Astrocyte (in vitro differentiated cells and primary cell): ENCODE results near the gene SOS2. TPM values are rescaled to one million over a fixed set of nuclear protein-coding genes. Genes with fewer than 3 reads are reported as not detected.

Experiments used
- DNase-seq: peaks from one replicate; pipeline ENCODE4 v3.0.0-alpha.2; 2010; ENCODE audit warnings: low read depth
- FAIRE-seq: peaks from 2 replicates; lab custom pipeline; 2011; peaks lifted over from hg19 to GRCh38; lab: Jason Lieb, UNC
- H2AFZ ChIP-seq: 2 replicates; pipeline ENCODE4 v1.6.0; 2012; ENCODE audit warnings: low read depth, low read length, inconsistent platforms
- H3K27ac ChIP-seq: 2 replicates; pipeline ENCODE4 v1.5.1; 2011; ENCODE audit warnings: low read depth, low read length, inconsistent platforms
- H3K27me3 ChIP-seq: 2 replicates; pipeline ENCODE4 v1.6.0; 2011; ENCODE audit warnings: low read length, inconsistent platforms; ENCODE audit not compliant: insufficient read depth
- H3K36me3 ChIP-seq: 2 replicates; pipeline ENCODE4 v1.5.1; 2011; ENCODE audit warnings: low read length, inconsistent platforms; ENCODE audit not compliant: insufficient read depth
- H3K4me1 ChIP-seq: 2 replicates; pipeline ENCODE4 v1.5.1; 2011; ENCODE audit warnings: low read length, inconsistent platforms; ENCODE audit not compliant: insufficient read depth
- H3K4me2 ChIP-seq: 2 replicates; pipeline ENCODE4 v1.6.0; 2012; ENCODE audit warnings: low read length, inconsistent platforms
- H3K4me3 ChIP-seq: 2 replicates; pipeline ENCODE4 v1.5.1; 2011; ENCODE audit warnings: low read depth, mild to moderate bottlenecking, low read length, inconsistent platforms; ENCODE audit not compliant: insufficient read depth
- H3K79me2 ChIP-seq: 2 replicates; pipeline ENCODE4 v1.6.0; 2012; ENCODE audit warnings: mild to moderate bottlenecking, low read length, inconsistent platforms; ENCODE audit not compliant: insufficient read depth
- H3K9ac ChIP-seq: 2 replicates; pipeline ENCODE4 v1.6.0; 2012; ENCODE audit warnings: mild to moderate bottlenecking, low read length, inconsistent platforms
- H3K9me3 ChIP-seq: 2 replicates; pipeline ENCODE4 v1.5.1; 2012; ENCODE audit warnings: low read depth, mild to moderate bottlenecking, low read length, inconsistent platforms; ENCODE audit not compliant: insufficient read depth
- H4K20me1 ChIP-seq: 2 replicates; pipeline ENCODE4 v1.6.0; 2012; ENCODE audit warnings: low read length, inconsistent platforms; ENCODE audit not compliant: insufficient read depth
- H3K27ac Mint-ChIP-seq: one replicate; pipeline ENCODE4 v1.8.0; 2021; ENCODE audit warnings: mild to moderate bottlenecking, mixed read lengths; ENCODE audit not compliant: unreplicated experiment
- H3K27me3 Mint-ChIP-seq: one replicate; pipeline ENCODE4 v1.8.0; 2021; ENCODE audit warnings: low read depth, mixed read lengths; ENCODE audit not compliant: unreplicated experiment
- H3K36me3 Mint-ChIP-seq: one replicate; pipeline ENCODE4 v1.8.0; 2021; ENCODE audit warnings: low read depth, mixed read lengths; ENCODE audit not compliant: unreplicated experiment
- H3K4me1 Mint-ChIP-seq: one replicate; pipeline ENCODE4 v1.8.0; 2021; ENCODE audit warnings: low read depth, mixed read lengths; ENCODE audit not compliant: unreplicated experiment
- H3K4me3 Mint-ChIP-seq: one replicate; pipeline ENCODE4 v1.8.0; 2021; ENCODE audit warnings: mild to moderate bottlenecking, moderate library complexity, mixed read lengths; ENCODE audit not compliant: unreplicated experiment
- H3K9me3 Mint-ChIP-seq: one replicate; pipeline ENCODE4 v1.8.0; 2021; ENCODE audit warnings: mild to moderate bottlenecking, mixed read lengths; ENCODE audit not compliant: unreplicated experiment
- EZH2 ChIP-seq: IDR thresholded peaks from 2 replicates; pipeline ENCODE4 v1.6.1; 2012; ENCODE audit warnings: mild to moderate bottlenecking, low read length, inconsistent platforms; ENCODE audit not compliant: insufficient read depth
- total RNA-seq: library from RNA; stranded (reverse); gene quantifications from 2 replicates; pipeline ENCODE4 v1.2.1, GENCODE V29; 2021
- TF ChIP-seq, protein P1 (sequence below): IDR thresholded peaks from 2 replicates; pipeline ENCODE4 v1.5.1; 2011; ENCODE audit warnings: low read depth, mild to moderate bottlenecking, inconsistent platforms, low read length, moderate library complexity; ENCODE audit not compliant: insufficient read depth

The SOS2 gene
- total RNA-seq, 1 donor from 2014 or later: 18.3 TPM

- H3K79me2 ChIP-seq: no peaks in the 10 kb centered on the region
- no peak overlapping the region for H3K9ac ChIP-seq
- H3K9me3 ChIP-seq: no peaks in the 10 kb centered on the region
- no peaks in the 10 kb centered on the region for H3K36me3 Mint-ChIP-seq
- no peak for TF ChIP-seq EZH2
- TF ChIP-seq, protein P1, sequence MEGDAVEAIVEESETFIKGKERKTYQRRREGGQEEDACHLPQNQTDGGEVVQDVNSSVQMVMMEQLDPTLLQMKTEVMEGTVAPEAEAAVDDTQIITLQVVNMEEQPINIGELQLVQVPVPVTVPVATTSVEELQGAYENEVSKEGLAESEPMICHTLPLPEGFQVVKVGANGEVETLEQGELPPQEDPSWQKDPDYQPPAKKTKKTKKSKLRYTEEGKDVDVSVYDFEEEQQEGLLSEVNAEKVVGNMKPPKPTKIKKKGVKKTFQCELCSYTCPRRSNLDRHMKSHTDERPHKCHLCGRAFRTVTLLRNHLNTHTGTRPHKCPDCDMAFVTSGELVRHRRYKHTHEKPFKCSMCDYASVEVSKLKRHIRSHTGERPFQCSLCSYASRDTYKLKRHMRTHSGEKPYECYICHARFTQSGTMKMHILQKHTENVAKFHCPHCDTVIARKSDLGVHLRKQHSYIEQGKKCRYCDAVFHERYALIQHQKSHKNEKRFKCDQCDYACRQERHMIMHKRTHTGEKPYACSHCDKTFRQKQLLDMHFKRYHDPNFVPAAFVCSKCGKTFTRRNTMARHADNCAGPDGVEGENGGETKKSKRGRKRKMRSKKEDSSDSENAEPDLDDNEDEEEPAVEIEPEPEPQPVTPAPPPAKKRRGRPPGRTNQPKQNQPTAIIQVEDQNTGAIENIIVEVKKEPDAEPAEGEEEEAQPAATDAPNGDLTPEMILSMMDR: no peak
- DNase-seq (no peak), FAIRE-seq (no peak)
- H3K4me1 ChIP-seq: peaks cover 5% of the 10 kb centered on the region
- peaks cover 27% of the 10 kb centered on the region for H3K4me1 Mint-ChIP-seq
- H3K27ac ChIP-seq: peak overlapping the region; percentile 4
- no peak overlapping the region for H3K4me3 Mint-ChIP-seq
- H3K4me3 ChIP-seq: no peak overlapping the region
- no peaks in the 10 kb centered on the region for H3K27me3 Mint-ChIP-seq
- no peaks in the 10 kb centered on the region for H3K36me3 ChIP-seq
- H3K4me2 ChIP-seq: peak overlapping the region; percentile 14
- no peaks in the 10 kb centered on the region for H4K20me1 ChIP-seq
- no peak overlapping the region for H2AFZ ChIP-seq
- peak overlapping the region; percentile 37 for H3K27ac Mint-ChIP-seq
- H3K27me3 ChIP-seq: no peaks in the 10 kb centered on the region
- H3K9me3 Mint-ChIP-seq: no peaks in the 10 kb centered on the region
Observed at GRCh38 chr14:50083467-50084337, 147.7 kb downstream of the SOS2 start.

GRCh38 chr14:50082784-50083466 lies 148.5 kb downstream of the SOS2 start:
- Mint-ChIP-seq H3K27me3 (no peaks in the 10 kb centered on the region), H3K27ac (peak overlapping the region; percentile 37), H3K9me3 (no peaks in the 10 kb centered on the region), H3K4me3 (peak overlapping the region; percentile 64), H3K36me3 (no peaks in the 10 kb centered on the region), H3K4me1 (peaks cover 27% of the 10 kb centered on the region)
- Histone ChIP-seq H3K4me2 (peak overlapping the region; percentile 14), H3K9ac (no peak overlapping the region), H3K27ac (peak overlapping the region; percentile 4), H2AFZ (no peak overlapping the region), H3K4me3 (no peak overlapping the region), H3K36me3 (no peaks in the 10 kb centered on the region), H3K4me1 (peaks cover 5% of the 10 kb centered on the region), H3K79me2 (no peaks in the 10 kb centered on the region), H3K27me3 (no peaks in the 10 kb centered on the region), H4K20me1 (no peaks in the 10 kb centered on the region), H3K9me3 (no peaks in the 10 kb centered on the region)
- DNase-seq (peak; percentile 68), FAIRE-seq (no peak)
- no peak for TF ChIP-seq EZH2
- TF ChIP-seq, protein P1: no peak
